Upper lobe of right lung (tissue), 1 donor: ENCODE data around the gene RANBP10. TPM values are rescaled to one million over a fixed set of nuclear protein-coding genes. Genes with fewer than 3 reads are reported as not detected.

Source experiments
- ATAC-seq: fragments of 200-7000 bp; cut with Tn5 transposase; one replicate; pipeline ENCODE4 v1.9.1; 2020; ENCODE audit warnings: mild to moderate bottlenecking, moderate library complexity
- DNase-seq: peaks from one replicate; pipeline ENCODE4 v3.0.0-alpha.2; 2020
- H3K27ac ChIP-seq: fragments of 200-600 bp; one replicate; pipeline ENCODE4 v1.8.0; 2022
- H3K27me3 ChIP-seq: fragments of 200-600 bp; one replicate; pipeline ENCODE4 v1.8.0; 2022; ENCODE audit warnings: mild to moderate bottlenecking
- H3K36me3 ChIP-seq: fragments of 200-600 bp; one replicate; pipeline ENCODE4 v1.8.0; 2022
- H3K4me1 ChIP-seq: fragments of 200-600 bp; one replicate; pipeline ENCODE4 v1.8.0; 2022
- H3K4me3 ChIP-seq: fragments of 200-600 bp; one replicate; pipeline ENCODE4 v1.8.0; 2022; ENCODE audit warnings: mild to moderate bottlenecking
- H3K9me3 ChIP-seq: fragments of 200-600 bp; one replicate; pipeline ENCODE4 v1.8.0; 2022
- intact Hi-C: fragments of 100-400 bp; cut with DNase I; formaldehyde crosslinking; loops from one replicate; pipeline ENCODE4 v1.11.0; 2022
- total RNA-seq: library from RNA; stranded (reverse); fragmentation: NEBNext Ultra II Directional; extraction: Animal tissue kit (Norgen Biotek cat#: 25700); gene quantifications from one replicate; pipeline ENCODE4 v1.2.1, GENCODE V29; 2021
- TF ChIP-seq, protein P1 (sequence below): fragments of 200-600 bp; IDR thresholded peaks from one replicate; pipeline ENCODE4 v1.8.0; 2022; ENCODE audit warnings: antibody characterized with exemption
- donor health status: DM: no; HTN: yes; CAD: no; lungs with severe emphysema.

Gene RANBP10
- total RNA-seq, 1 donor from 2014 or later = 19.2 TPM

- Histone ChIP-seq H3K4me3 (peak overlapping the region; percentile 80), H3K4me1 (peaks cover 20% of the 10 kb centered on the region), H3K9me3 (no peaks in the 10 kb centered on the region), H3K27me3 (no peaks in the 10 kb centered on the region), H3K27ac (peak overlapping the region; percentile 80), H3K36me3 (peaks cover 14% of the 10 kb centered on the region)
- TF ChIP-seq, protein P1, sequence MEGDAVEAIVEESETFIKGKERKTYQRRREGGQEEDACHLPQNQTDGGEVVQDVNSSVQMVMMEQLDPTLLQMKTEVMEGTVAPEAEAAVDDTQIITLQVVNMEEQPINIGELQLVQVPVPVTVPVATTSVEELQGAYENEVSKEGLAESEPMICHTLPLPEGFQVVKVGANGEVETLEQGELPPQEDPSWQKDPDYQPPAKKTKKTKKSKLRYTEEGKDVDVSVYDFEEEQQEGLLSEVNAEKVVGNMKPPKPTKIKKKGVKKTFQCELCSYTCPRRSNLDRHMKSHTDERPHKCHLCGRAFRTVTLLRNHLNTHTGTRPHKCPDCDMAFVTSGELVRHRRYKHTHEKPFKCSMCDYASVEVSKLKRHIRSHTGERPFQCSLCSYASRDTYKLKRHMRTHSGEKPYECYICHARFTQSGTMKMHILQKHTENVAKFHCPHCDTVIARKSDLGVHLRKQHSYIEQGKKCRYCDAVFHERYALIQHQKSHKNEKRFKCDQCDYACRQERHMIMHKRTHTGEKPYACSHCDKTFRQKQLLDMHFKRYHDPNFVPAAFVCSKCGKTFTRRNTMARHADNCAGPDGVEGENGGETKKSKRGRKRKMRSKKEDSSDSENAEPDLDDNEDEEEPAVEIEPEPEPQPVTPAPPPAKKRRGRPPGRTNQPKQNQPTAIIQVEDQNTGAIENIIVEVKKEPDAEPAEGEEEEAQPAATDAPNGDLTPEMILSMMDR = no peak
- DNase-seq (peak; percentile 72), ATAC-seq (peak; percentile 1)
- intact Hi-C loops = no loop called here
These were observed 487 bp downstream of the RANBP10 start for GRCh38 chr16:67805718-67806427.

DNA sequence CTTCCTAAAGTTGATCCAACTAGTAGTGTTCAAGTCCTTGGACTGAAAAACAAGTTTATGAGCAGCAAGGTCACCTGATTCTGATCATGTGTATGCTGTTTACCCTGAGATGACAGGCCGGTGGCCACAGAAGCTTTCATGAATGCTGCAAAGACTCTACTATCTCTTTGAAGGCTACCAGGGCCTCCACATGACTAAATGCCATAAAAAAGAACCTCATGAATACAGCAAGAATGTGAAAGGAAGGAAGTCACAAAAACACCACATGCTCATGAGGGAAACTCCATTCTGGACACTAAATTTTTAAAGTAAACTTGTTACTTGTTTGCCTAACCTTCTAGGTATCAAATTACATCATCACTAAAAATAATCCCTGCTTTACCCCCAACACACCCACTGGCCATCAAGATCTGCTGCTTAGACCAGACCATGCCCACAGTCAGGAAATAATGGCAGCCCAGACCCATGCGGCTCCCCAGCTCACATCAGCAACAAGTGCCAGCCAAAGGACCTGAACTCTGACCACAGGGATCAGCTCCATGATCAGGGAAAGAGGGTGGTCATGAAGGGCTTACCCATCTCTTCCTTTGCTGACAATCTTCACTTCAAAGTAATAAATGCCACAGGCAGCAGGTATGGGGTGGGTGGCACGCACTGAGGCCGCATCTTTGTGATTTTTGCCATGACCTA is 1.4 kb downstream of the RANBP10 start:
- TF ChIP-seq, protein P1 = no peak
- Histone ChIP-seq H3K4me3 (peak overlapping the region; percentile 80), H3K27ac (no peak overlapping the region), H3K4me1 (peaks cover 20% of the 10 kb centered on the region), H3K27me3 (no peaks in the 10 kb centered on the region), H3K36me3 (peaks cover 17% of the 10 kb centered on the region), H3K9me3 (no peaks in the 10 kb centered on the region)
- no peak for ATAC-seq
- intact Hi-C loops = no loop called here
- DNase-seq = no peak

DNA sequence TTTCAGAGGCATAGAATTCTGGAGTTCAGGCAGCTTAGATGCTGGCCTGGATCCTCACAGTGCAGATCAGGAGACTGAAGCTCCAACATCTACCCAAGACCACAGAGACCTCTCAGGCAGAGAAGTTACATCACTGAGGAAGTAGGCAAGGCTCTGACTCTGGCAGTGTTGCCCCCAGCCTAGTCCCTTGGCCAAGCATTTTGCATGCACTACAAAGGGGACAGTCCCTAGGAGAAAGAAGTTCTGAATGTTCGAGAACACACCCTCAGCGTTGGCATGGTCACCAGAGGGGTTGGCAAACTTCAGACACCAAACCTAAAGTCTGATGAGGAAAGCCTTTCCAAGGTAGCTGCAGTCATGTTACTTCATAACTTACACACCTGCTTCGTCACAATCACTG is 2.5 kb downstream of the RANBP10 start:
- DNase-seq (no peak), ATAC-seq (no peak)
- Histone ChIP-seq H3K4me1 (peaks cover 20% of the 10 kb centered on the region), H3K4me3 (no peak overlapping the region), H3K9me3 (no peaks in the 10 kb centered on the region), H3K27ac (no peak overlapping the region), H3K36me3 (peaks cover 17% of the 10 kb centered on the region), H3K27me3 (no peaks in the 10 kb centered on the region)
- TF ChIP-seq, protein P1 = no peak
- intact Hi-C loops = no loop called here

DNA sequence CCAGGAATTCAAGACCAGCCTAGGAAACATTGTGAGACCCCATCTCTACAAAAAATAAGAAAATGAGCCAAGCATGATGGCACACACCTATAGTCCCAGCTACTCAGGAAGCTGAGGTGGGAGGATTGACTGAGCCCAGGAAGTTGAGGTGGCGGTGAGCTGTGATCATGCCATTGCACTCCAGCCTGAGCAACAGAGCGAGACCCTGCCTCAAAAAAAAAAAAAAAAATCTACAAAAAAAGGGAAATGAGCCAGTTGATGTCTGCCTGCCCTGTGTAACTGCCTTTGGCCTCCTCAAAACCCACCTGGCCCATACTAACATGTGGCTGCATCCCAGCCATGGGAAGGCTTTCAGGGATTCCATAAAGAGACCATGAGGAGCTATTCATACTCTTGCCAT is 4.5 kb downstream of the RANBP10 start:
- no peaks in the 10 kb centered on the region for H3K9me3 ChIP-seq
- no peak overlapping the region for H3K4me3 ChIP-seq
- intact Hi-C loops = no loop called here
- no peak for DNase-seq
- TF ChIP-seq, protein P1 = no peak
- ATAC-seq = no peak
- no peaks in the 10 kb centered on the region for H3K27me3 ChIP-seq
- no peak overlapping the region for H3K27ac ChIP-seq
- peaks cover 20% of the 10 kb centered on the region for H3K4me1 ChIP-seq
- peaks cover 28% of the 10 kb centered on the region for H3K36me3 ChIP-seq

- intact Hi-C loops = no loop called here
- ATAC-seq = no peak
These were observed 5.1 kb downstream of the RANBP10 start for GRCh38 chr16:67801241-67801640.

More at GRCh38 chr16:67801241-67801640, 5.1 kb downstream of the RANBP10 start:
- Histone ChIP-seq H3K4me1 (peaks cover 20% of the 10 kb centered on the region), H3K4me3 (no peak overlapping the region), H3K27ac (no peak overlapping the region), H3K9me3 (no peaks in the 10 kb centered on the region), H3K36me3 (peaks cover 28% of the 10 kb centered on the region), H3K27me3 (no peaks in the 10 kb centered on the region)
- TF ChIP-seq, protein P1 = no peak
- DNase-seq = no peak
